ENCODE results near the gene PMPCA. TPM values are rescaled to one million over a fixed set of nuclear protein-coding genes. Genes with fewer than 3 reads are reported as not detected.

PMPCA gene
- total RNA-seq, 1 donor, result 36.7 TPM

DNA sequence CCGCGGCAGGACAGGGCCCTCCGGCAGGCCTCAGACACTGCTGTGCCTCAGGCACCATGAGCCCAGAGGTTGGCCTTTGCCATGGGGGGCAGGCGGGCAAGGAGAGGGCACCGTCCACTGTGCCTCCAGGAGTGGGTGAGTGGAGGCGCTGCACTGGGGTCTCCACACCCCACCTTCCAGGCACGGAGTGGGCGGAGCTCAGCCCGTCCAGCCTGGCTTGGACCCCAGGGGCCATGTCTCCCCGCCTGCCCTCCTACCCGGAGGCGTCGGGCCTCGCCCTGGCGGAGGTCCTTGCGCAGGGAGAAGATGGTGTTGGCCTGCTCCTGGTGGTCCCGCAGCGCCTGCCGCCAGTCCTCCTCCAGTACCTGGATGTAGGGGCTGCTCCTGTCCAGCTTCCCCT lies 40.4 kb upstream of the PMPCA start:
- TF ChIP-seq, protein P1, sequence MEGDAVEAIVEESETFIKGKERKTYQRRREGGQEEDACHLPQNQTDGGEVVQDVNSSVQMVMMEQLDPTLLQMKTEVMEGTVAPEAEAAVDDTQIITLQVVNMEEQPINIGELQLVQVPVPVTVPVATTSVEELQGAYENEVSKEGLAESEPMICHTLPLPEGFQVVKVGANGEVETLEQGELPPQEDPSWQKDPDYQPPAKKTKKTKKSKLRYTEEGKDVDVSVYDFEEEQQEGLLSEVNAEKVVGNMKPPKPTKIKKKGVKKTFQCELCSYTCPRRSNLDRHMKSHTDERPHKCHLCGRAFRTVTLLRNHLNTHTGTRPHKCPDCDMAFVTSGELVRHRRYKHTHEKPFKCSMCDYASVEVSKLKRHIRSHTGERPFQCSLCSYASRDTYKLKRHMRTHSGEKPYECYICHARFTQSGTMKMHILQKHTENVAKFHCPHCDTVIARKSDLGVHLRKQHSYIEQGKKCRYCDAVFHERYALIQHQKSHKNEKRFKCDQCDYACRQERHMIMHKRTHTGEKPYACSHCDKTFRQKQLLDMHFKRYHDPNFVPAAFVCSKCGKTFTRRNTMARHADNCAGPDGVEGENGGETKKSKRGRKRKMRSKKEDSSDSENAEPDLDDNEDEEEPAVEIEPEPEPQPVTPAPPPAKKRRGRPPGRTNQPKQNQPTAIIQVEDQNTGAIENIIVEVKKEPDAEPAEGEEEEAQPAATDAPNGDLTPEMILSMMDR (IDR thresholded peaks at IDR 0.05; ENCODE audit: insufficient read depth, low read length), result no peak
- H3K4me3 ChIP-seq (ENCODE audit: low read depth, low read length), result no peak overlapping the region
- no peak for DNase-seq (ENCODE audit: low read depth)

DNA sequence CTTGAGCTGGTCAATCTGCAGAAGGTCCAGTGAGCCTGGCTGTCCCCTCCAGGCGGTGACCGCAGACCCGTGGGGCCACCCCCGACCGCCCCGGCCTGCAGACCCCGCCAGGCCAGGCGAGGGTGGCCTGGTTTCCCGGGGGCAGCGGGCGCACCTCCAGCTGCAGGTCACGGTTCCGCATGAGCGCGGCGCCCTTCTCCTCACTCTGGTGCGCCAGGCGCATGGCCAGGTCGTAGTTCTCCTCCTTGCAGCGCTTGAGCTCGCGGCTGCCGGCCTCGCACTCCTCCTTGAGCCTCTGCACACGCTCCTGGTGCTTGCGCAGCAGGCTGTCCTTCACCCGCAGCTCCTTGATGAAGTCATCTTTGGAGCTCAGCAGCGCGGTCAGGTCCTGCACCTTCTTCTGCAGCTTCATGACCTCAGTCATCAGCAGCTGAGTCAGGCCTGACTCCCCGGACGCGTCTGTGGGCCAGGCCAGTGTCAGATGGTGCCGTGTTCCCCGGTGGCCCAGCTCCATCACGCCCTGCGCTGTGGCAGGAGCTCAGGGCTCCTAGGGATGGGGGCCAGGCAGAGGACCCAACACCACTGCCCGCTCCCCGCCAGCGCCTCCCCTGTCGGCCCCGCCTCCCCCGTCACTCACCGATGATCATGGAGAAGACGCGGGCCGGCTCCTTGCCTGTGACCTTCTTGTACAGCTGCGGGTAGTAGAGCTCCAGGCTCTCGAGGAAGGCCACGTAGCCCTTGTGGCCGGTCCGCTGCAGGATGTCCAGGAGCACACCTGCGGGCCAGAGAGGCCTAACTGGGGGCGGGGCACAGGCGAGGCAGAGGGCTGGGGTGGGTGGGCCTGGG lies 39.5 kb upstream of the PMPCA start:
- H3K4me3 ChIP-seq (ENCODE audit: low read depth, low read length), result no peak overlapping the region
- DNase-seq (ENCODE audit: low read depth), result no peak

DNA sequence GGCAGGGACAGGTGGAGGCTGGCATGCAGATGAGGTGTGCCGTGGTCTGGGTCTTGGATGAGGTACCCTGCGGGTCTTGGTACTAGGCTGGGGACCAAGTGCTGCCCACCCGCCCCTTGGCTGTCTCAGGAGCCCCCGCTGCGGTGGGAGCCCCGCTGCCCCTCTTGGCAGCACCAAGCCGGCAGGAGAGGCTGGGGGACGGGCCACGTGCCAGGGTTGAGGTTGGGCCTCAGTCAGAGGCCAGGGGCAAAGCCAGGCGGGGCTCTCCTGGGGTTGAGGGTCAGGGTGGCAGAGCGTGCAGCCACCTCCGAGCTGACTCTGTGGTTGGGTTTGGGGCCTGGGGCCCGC lies 39.0 kb upstream of the PMPCA start:
- TF ChIP-seq, protein P1 (IDR thresholded peaks at IDR 0.05; ENCODE audit: insufficient read depth, low read length), result no peak
- no peak for DNase-seq (ENCODE audit: low read depth)
- H3K4me3 ChIP-seq (ENCODE audit: low read depth, low read length), result no peak overlapping the region

More for the DNA sequence above, 39.5 kb upstream of the PMPCA start:
- TF ChIP-seq, protein P1 (IDR thresholded peaks at IDR 0.05; ENCODE audit: insufficient read depth, low read length), result no peak

DNA sequence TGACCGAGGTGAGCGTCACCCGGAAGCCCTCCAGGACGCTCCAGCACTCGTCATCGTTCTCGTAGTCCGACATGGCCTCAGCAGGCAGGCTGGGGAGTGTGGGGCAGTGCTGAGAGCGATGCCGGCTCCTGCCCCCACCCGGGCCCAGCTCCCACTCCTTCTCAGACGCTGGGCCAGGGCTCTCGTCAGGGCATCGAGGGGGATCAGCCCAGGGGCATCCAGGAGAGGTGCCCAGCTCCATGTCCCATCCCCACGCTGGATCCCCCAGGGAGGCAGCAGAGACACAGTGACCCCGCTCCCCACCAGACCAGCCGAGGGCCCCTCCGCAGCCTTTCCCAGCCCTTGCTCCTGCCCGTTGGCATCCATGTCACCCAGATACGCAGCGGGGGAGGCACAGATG lies 38.5 kb upstream of the PMPCA start:
- DNase-seq (ENCODE audit: low read depth), result no peak
- no peak overlapping the region for H3K4me3 ChIP-seq (ENCODE audit: low read depth, low read length)
- TF ChIP-seq, protein P1 (IDR thresholded peaks at IDR 0.05; ENCODE audit: insufficient read depth, low read length), result no peak

DNA sequence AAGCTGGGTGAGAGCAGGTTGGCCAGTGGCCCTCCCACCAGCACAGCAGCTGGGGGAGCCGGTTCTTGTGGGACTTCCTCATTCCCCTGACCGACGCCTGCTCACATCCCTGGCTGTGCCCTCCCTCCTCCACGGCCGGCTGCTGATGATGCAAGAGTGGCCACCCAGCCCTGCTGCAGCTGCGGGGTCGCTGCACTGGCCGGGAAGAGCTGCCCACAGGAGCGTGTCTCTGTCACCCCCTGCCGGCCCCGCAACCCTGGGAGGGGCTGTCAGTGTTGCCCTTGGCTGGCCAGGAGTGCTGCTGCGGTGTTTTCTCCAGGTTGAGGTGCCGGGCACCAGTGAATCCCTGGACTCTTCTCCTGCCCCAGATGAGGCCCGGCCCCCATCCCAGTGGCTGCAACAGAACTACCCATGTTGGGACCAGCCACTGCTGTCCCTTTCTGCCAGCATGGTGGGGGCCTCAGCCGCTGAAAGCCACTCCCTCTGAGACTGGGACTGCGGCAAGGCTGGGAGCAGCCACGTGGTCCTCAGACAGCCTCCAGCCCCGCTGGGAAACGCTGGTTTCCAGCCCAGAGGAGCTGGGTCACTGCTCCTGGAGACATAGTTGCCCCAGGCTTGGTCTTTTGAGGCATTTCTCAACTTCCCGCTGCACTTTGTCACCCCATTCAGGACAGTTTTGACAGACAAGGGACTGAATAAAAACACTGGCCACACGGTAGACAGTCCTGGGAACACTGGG lies 37.7 kb upstream of the PMPCA start:
- TF ChIP-seq, protein P1 (IDR thresholded peaks at IDR 0.05; ENCODE audit: insufficient read depth, low read length), result peak; percentile 16
- DNase-seq (ENCODE audit: low read depth), result peak; percentile 67
- peak overlapping the region; percentile 9 for H3K4me3 ChIP-seq (ENCODE audit: low read depth, low read length)

DNA sequence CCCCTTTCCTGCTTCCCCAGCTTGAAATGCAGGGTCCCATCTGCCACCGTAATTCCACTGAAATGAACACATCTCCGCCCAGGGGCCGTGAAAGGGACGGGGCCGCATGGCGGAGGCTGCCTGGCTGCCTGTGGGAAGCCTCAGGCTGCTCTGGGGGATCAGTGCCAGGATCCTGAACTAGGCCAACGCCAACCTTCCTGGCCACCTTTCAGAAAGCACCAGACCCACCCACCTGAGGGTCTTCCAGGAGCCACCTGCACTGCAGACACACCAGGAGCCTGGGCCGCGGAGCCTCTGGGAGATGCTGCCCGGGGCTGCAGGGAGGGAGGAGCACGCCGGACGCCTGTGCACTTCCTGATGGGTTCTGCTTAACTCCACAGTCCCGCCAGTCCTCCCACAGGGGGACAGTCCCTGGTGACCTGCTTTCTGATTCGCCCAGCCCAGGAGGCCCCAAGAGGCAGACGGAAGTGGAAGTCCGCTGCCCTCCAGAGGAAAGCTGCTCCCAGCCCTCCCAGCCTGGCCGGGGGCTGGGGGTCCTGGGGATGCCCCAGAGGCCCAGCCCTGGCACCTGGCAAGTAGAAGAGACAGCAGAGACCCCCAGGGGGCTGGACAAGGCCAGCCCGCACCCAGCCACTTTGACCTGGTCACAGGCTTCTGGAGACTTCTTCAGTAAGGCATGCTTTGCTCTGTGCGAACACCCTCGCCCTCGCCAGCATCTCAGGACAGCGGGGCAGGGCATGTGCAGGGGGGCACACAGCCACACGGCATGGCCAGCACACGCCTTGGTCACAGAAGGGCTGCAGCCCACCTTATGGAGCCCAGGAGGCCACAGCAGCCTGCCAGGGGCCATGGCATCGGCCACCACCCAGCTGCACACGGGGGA lies 36.9 kb upstream of the PMPCA start, which contains the start of gene CARD9:
CARD9 (minus strand) TSS at position 370 of the 883 bp plus-strand sequence. CDS start 1,591 bp downstream, outside the sequence.
- TF ChIP-seq, protein P1 (IDR thresholded peaks at IDR 0.05; ENCODE audit: insufficient read depth, low read length), result no peak
- no peak for DNase-seq (ENCODE audit: low read depth)
- peak within 1 kb of the TSS; percentile 9 for H3K4me3 ChIP-seq (ENCODE audit: low read depth, low read length)
